ENCODE measurements around the gene MTURN. TPM values are rescaled to one million over a fixed set of nuclear protein-coding genes. Genes with fewer than 3 reads are reported as not detected.

Gene MTURN
- polyA plus RNA-seq, 1 donor (not counting 4 experiments of a cell fraction or from before 2014, with no cell fraction given), result 10.8 TPM

- H4K20me1 ChIP-seq (ENCODE audit: control insufficient read depth, extremely low read depth, insufficient read depth, low read length), result no peaks in the 10 kb centered on the region
- H3K9me3 ChIP-seq (ENCODE audit: control insufficient read depth, low read depth, low read length), result no peaks in the 10 kb centered on the region
- H3K36me3 ChIP-seq (ENCODE audit: control insufficient read depth in 2 of 2, extremely low read depth in 1 of 2, insufficient read depth in 2 of 2, low read length in 2 of 2), result no peaks in the 10 kb centered on the region
- H2AFZ ChIP-seq (ENCODE audit: control insufficient read depth, low read length), result no peak overlapping the region
- dilution Hi-C loops (cut with MboI; ENCODE audit: extremely low pct_ligation_motif_present, low sequenced_read_pairs), result no loop called here
- H3K4me3 ChIP-seq (ENCODE audit: control insufficient read depth in 2 of 3, extremely low read depth in 1 of 3, insufficient read depth in 2 of 3, low read depth in 1 of 3, low read length in 3 of 3), result no peak overlapping the region
- H3K9me1 ChIP-seq (ENCODE audit: control insufficient read depth, extremely low read depth, insufficient read depth, low read length), result no peaks in the 10 kb centered on the region
- no peak overlapping the region for H3K9ac ChIP-seq (ENCODE audit: control insufficient read depth, extremely low read depth, insufficient read depth, low read length)
- FAIRE-seq (no peak), DNase-seq (ENCODE audit: low read depth, low spot score) (no peak)
- H3K4me2 ChIP-seq (ENCODE audit: control insufficient read depth, extremely low read depth, insufficient read depth, low read depth, low read length), result no peak overlapping the region
- no peak overlapping the region for H3K27ac ChIP-seq (ENCODE audit: control insufficient read depth, insufficient read depth, low read length)
- H3K79me2 ChIP-seq (ENCODE audit: control insufficient read depth, insufficient read depth, low read length), result no peaks in the 10 kb centered on the region
- H3K4me1 ChIP-seq (ENCODE audit: control insufficient read depth, extremely low read depth, insufficient read depth, low read length), result peaks cover 10% of the 10 kb centered on the region
- H3K27me3 ChIP-seq (ENCODE audit: control insufficient read depth, extremely low read depth, insufficient read depth, low read length), result no peaks in the 10 kb centered on the region
- TF ChIP-seq EZH2 (IDR thresholded peaks at IDR 0.05; ENCODE audit: low read length) (no peak), CTCF (optimal IDR thresholded peaks at IDR 0.05 in 1 of 3, IDR thresholded peaks at IDR 0.05 in 1 of 3, conservative IDR thresholded peaks at IDR 0.05 in 1 of 3; ENCODE audit: extremely low read depth in 1 of 3, insufficient read depth in 2 of 3, low read length in 3 of 3) (no peak)
These were observed 72.6 kb downstream of the MTURN start for GRCh38 chr7:30207376-30207775.

DNA sequence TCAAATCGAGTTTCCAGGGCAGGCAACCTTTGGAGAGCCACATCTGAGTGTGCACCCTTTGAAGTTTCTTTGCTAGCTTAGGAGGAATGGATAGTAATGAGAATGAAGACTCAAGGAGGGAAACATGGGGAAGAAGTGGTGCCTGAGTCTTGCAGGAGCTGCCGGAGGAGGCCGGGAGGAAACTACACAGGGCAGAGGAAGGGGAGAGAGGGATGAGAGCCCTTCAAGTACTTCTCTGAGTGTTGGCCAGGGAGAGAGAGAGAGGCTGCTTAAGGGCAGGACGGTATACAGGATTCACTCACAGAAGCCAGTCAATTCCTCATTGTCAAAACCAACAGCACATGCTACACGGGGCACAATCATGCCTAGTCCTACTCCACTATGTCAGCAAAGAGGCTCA is 75.2 kb downstream of the MTURN start:
- Histone ChIP-seq H3K9me3 (ENCODE audit: control insufficient read depth, low read depth, low read length) (no peaks in the 10 kb centered on the region), H3K4me1 (ENCODE audit: control insufficient read depth, extremely low read depth, insufficient read depth, low read length) (peaks cover 10% of the 10 kb centered on the region), H3K4me3 (ENCODE audit: control insufficient read depth in 2 of 3, extremely low read depth in 1 of 3, insufficient read depth in 2 of 3, low read depth in 1 of 3, low read length in 3 of 3) (no peak overlapping the region), H2AFZ (ENCODE audit: control insufficient read depth, low read length) (no peak overlapping the region), H3K27me3 (ENCODE audit: control insufficient read depth, extremely low read depth, insufficient read depth, low read length) (no peaks in the 10 kb centered on the region), H3K27ac (ENCODE audit: control insufficient read depth, insufficient read depth, low read length) (no peak overlapping the region), H3K4me2 (ENCODE audit: control insufficient read depth, extremely low read depth, insufficient read depth, low read depth, low read length) (no peak overlapping the region), H4K20me1 (ENCODE audit: control insufficient read depth, extremely low read depth, insufficient read depth, low read length) (no peaks in the 10 kb centered on the region), H3K9ac (ENCODE audit: control insufficient read depth, extremely low read depth, insufficient read depth, low read length) (no peak overlapping the region), H3K9me1 (ENCODE audit: control insufficient read depth, extremely low read depth, insufficient read depth, low read length) (no peaks in the 10 kb centered on the region), H3K36me3 (ENCODE audit: control insufficient read depth in 2 of 2, extremely low read depth in 1 of 2, insufficient read depth in 2 of 2, low read length in 2 of 2) (no peaks in the 10 kb centered on the region), H3K79me2 (ENCODE audit: control insufficient read depth, insufficient read depth, low read length) (no peaks in the 10 kb centered on the region)
- dilution Hi-C loops (cut with MboI; ENCODE audit: extremely low pct_ligation_motif_present, low sequenced_read_pairs), result no loop called here
- DNase-seq (ENCODE audit: low read depth, low spot score), result no peak
- no peak for FAIRE-seq
- no peak for TF ChIP-seq CTCF (optimal IDR thresholded peaks at IDR 0.05 in 1 of 3, IDR thresholded peaks at IDR 0.05 in 1 of 3, conservative IDR thresholded peaks at IDR 0.05 in 1 of 3; ENCODE audit: extremely low read depth in 1 of 3, insufficient read depth in 2 of 3, low read length in 3 of 3)
- no peak for TF ChIP-seq EZH2 (IDR thresholded peaks at IDR 0.05; ENCODE audit: low read length)

Small RNA genes within 50 kb of the gene (small RNA-seq; reads per million reads assigned to genes)
- gene RPS27P16 (ENCODE audit: insufficient read length in 3 of 3, low read depth in 3 of 3, low replicate concordance in 1 of 3), result 0 reads per million in 3 experiments

Other genes with a start within 250 kb of the MTURN start
- gene SCRN1, start 145.2 kb upstream of the MTURN start, polyA plus RNA-seq, result 46.0 to 58.2 TPM (median 52.3 TPM) in 3 replicates
- gene FKBP14, start 108.3 kb upstream of the MTURN start, polyA plus RNA-seq, result 16.0 to 24.5 TPM (median 18.3 TPM) in 3 replicates
- gene PLEKHA8, start 106.6 kb upstream of the MTURN start, polyA plus RNA-seq, result 5.7 to 9.6 TPM (median 6.0 TPM) in 3 replicates
- gene ZNRF2, start 149.6 kb downstream of the MTURN start, polyA plus RNA-seq, result 4.0 to 7.0 TPM (median 6.0 TPM) in 3 replicates